ENCODE data around the gene LPGAT1. TPM values are rescaled to one million over a fixed set of nuclear protein-coding genes. Genes with fewer than 3 reads are reported as not detected.

LPGAT1 gene
- total RNA-seq, 1 donor from 2014 or later, result 35.5 TPM

- DNase-seq (ENCODE audit: low read depth), result no peak
- no peak for TF ChIP-seq CTCF (conservative IDR thresholded peaks at IDR 0.05; ENCODE audit: low read depth, low read length)
- peak overlapping the region; percentile 75 for H3K4me3 ChIP-seq (ENCODE audit: low read depth, low read length)
These were observed 3.5 kb downstream of the LPGAT1 start for GRCh38 chr1:211827051-211827450.

- no peak for DNase-seq (ENCODE audit: low read depth)
- no peak overlapping the region for H3K4me3 ChIP-seq (ENCODE audit: low read depth, low read length)
- TF ChIP-seq CTCF (conservative IDR thresholded peaks at IDR 0.05; ENCODE audit: low read depth, low read length), result no peak
These were observed 4.6 kb downstream of the LPGAT1 start for GRCh38 chr1:211825980-211826379.

GRCh38 chr1:211822677-211823407, 7.7 kb downstream of the LPGAT1 start:
- no peak for DNase-seq (ENCODE audit: low read depth)
- TF ChIP-seq CTCF (conservative IDR thresholded peaks at IDR 0.05; ENCODE audit: low read depth, low read length), result no peak
- no peak overlapping the region for H3K4me3 ChIP-seq (ENCODE audit: low read depth, low read length)

GRCh38 chr1:211816586-211816985, 14.0 kb downstream of the LPGAT1 start:
- no peak overlapping the region for H3K4me3 ChIP-seq (ENCODE audit: low read depth, low read length)
- no peak for TF ChIP-seq CTCF (conservative IDR thresholded peaks at IDR 0.05; ENCODE audit: low read depth, low read length)
- no peak for DNase-seq (ENCODE audit: low read depth)

GRCh38 chr1:211814313-211814712, 16.2 kb downstream of the LPGAT1 start:
- no peak for DNase-seq (ENCODE audit: low read depth)
- H3K4me3 ChIP-seq (ENCODE audit: low read depth, low read length), result no peak overlapping the region
- no peak for TF ChIP-seq CTCF (conservative IDR thresholded peaks at IDR 0.05; ENCODE audit: low read depth, low read length)

- no peak overlapping the region for H3K4me3 ChIP-seq (ENCODE audit: low read depth, low read length)
- DNase-seq (ENCODE audit: low read depth), result peak; percentile 39
- no peak for TF ChIP-seq CTCF (conservative IDR thresholded peaks at IDR 0.05; ENCODE audit: low read depth, low read length)
These were observed 17.0 kb downstream of the LPGAT1 start for GRCh38 chr1:211813590-211813989.

- DNase-seq (ENCODE audit: low read depth), result no peak
- no peak for TF ChIP-seq CTCF (conservative IDR thresholded peaks at IDR 0.05; ENCODE audit: low read depth, low read length)
These were observed 18.0 kb downstream of the LPGAT1 start for GRCh38 chr1:211812584-211812983.

More at GRCh38 chr1:211812584-211812983, 18.0 kb downstream of the LPGAT1 start:
- no peak overlapping the region for H3K4me3 ChIP-seq (ENCODE audit: low read depth, low read length)
